SU-DHL-6 (cell line): ENCODE data around the gene PTRHD1.

Source experiments
- H2AFZ ChIP-seq: fragments of 200-600 bp; sonication (generic); 2 replicates; pipeline ENCODE4 v1.6.1; 2014; ENCODE audit warnings: low read depth, mild to moderate bottlenecking, moderate library complexity, mixed read lengths, antibody characterized with exemption, low read length; ENCODE audit not compliant: severe bottlenecking
- H3F3A ChIP-seq: fragments of 200-600 bp; shearing (Covaris generic); 2 replicates; pipeline ENCODE4 v1.6.0; 2016; ENCODE audit warnings: antibody characterized with exemption, mild to moderate bottlenecking; ENCODE audit not compliant: insufficient read depth
- H3K27ac ChIP-seq: fragments of 200-600 bp; sonication (generic); 2 replicates; pipeline ENCODE4 v1.5.1; 2016; ENCODE audit warnings: low read depth, mild to moderate bottlenecking, low read length, moderate library complexity, mixed read lengths
- H3K27me3 ChIP-seq: fragments of 200-600 bp; sonication (generic), shearing (Covaris generic); 2 replicates; pipeline ENCODE4 v1.6.0; 2014; ENCODE audit warnings: mild to moderate bottlenecking, low read length
- H3K36me3 ChIP-seq: fragments of 200-600 bp; sonication (generic); 2 replicates; pipeline ENCODE4 v1.6.1; 2014; ENCODE audit warnings: mild to moderate bottlenecking, low read length, mixed read lengths
- H3K4me2 ChIP-seq: fragments of 300-600, 200-600 bp; shearing (Covaris generic), sonication (generic); 2 replicates; pipeline ENCODE4 v1.6.0; 2014; ENCODE audit warnings: low read length, low read depth, mild to moderate bottlenecking; ENCODE audit not compliant: poor library complexity, severe bottlenecking
- H3K4me3 ChIP-seq: fragments of 200-600 bp; sonication (generic); 2 replicates; pipeline ENCODE4 v1.5.1; 2014; ENCODE audit warnings: antibody characterized with exemption, low read length, mild to moderate bottlenecking, mixed read lengths; ENCODE audit not compliant: insufficient read depth, poor library complexity, severe bottlenecking
- H3K79me2 ChIP-seq: fragments of 200-600 bp; sonication (generic); 2 replicates; pipeline ENCODE4 v1.6.1; 2014; ENCODE audit warnings: mild to moderate bottlenecking, low read length, moderate library complexity; ENCODE audit not compliant: insufficient read depth
- H3K9ac ChIP-seq: fragments of 200-600 bp; sonication (generic); 2 replicates; pipeline ENCODE4 v1.7.0; 2014; ENCODE audit warnings: mild to moderate bottlenecking, low read length
- H3K9me2 ChIP-seq: fragments of 200-600 bp; sonication (generic); replicated peaks from 2 replicates; pipeline ENCODE4 v1.6.1; 2014; ENCODE audit warnings: low read length; ENCODE audit not compliant: insufficient read depth
- H3K9me3 ChIP-seq: fragments of 200-600 bp; sonication (generic); 2 replicates; pipeline ENCODE4 v1.6.1; 2014; ENCODE audit warnings: low read length, mixed read lengths; ENCODE audit not compliant: insufficient read depth
- H4K20me1 ChIP-seq: fragments of 200-600 bp; sonication (generic); 2 replicates; pipeline ENCODE4 v1.6.1; 2014; ENCODE audit warnings: low read depth, mild to moderate bottlenecking, antibody characterized with exemption, low read length, moderate library complexity, mixed read lengths
- CTCF ChIP-seq: fragments of 200-600 bp; sonication (generic); IDR thresholded peaks from one replicate; pipeline ENCODE4 v1.5.1; 2017; ENCODE audit warnings: antibody characterized with exemption, mild to moderate bottlenecking, low read length, moderate library complexity; ENCODE audit not compliant: insufficient read depth, poor library complexity, severe bottlenecking
- EZH2phosphoT487 ChIP-seq: fragments of 200-600 bp; sonication (generic), shearing (Covaris generic); conservative IDR thresholded peaks from 2 replicates; pipeline ENCODE4 v1.6.1; 2018; ENCODE audit warnings: mild to moderate bottlenecking, antibody characterized with exemption, low read length, moderate library complexity, mixed read lengths

Gene PTRHD1

GRCh38 chr2:24840164-24840869 is 47.1 kb upstream of the PTRHD1 start:
- no peak overlapping the region for H3K4me2 ChIP-seq
- H3K4me3 ChIP-seq = no peak overlapping the region
- H3K9me3 ChIP-seq = no peaks in the 10 kb centered on the region
- H3K27ac ChIP-seq = no peak overlapping the region
- TF ChIP-seq CTCF (no peak), EZH2phosphoT487 (no peak)
- H4K20me1 ChIP-seq = no peaks in the 10 kb centered on the region
- H3K79me2 ChIP-seq = no peaks in the 10 kb centered on the region
- no peaks in the 10 kb centered on the region for H3K9me2 ChIP-seq
- H3F3A ChIP-seq = no peaks in the 10 kb centered on the region
- no peaks in the 10 kb centered on the region for H3K36me3 ChIP-seq
- H2AFZ ChIP-seq = no peak overlapping the region
- no peak overlapping the region for H3K9ac ChIP-seq
- H3K27me3 ChIP-seq = no peaks in the 10 kb centered on the region

- Histone ChIP-seq H3K27me3 (no peaks in the 10 kb centered on the region), H3K9me3 (no peaks in the 10 kb centered on the region), H4K20me1 (no peaks in the 10 kb centered on the region), H3K27ac (no peak overlapping the region), H3K9ac (no peak overlapping the region), H3F3A (no peaks in the 10 kb centered on the region), H3K4me3 (no peak overlapping the region), H3K4me2 (no peak overlapping the region), H3K79me2 (no peaks in the 10 kb centered on the region), H2AFZ (no peak overlapping the region), H3K9me2 (no peaks in the 10 kb centered on the region), H3K36me3 (no peaks in the 10 kb centered on the region)
- TF ChIP-seq EZH2phosphoT487 (no peak), CTCF (no peak)
These were observed 46.5 kb upstream of the PTRHD1 start for GRCh38 chr2:24839729-24840128.

- no peaks in the 10 kb centered on the region for H4K20me1 ChIP-seq
- no peak overlapping the region for H3K9ac ChIP-seq
- H3K9me3 ChIP-seq = no peaks in the 10 kb centered on the region
- H3K9me2 ChIP-seq = no peaks in the 10 kb centered on the region
- no peak overlapping the region for H3K4me3 ChIP-seq
- H2AFZ ChIP-seq = no peak overlapping the region
- no peak overlapping the region for H3K27ac ChIP-seq
- TF ChIP-seq CTCF (no peak), EZH2phosphoT487 (no peak)
- no peak overlapping the region for H3K4me2 ChIP-seq
- no peaks in the 10 kb centered on the region for H3K36me3 ChIP-seq
- H3F3A ChIP-seq = no peaks in the 10 kb centered on the region
- H3K27me3 ChIP-seq = no peaks in the 10 kb centered on the region
- H3K79me2 ChIP-seq = no peaks in the 10 kb centered on the region
These were observed 45.4 kb upstream of the PTRHD1 start for GRCh38 chr2:24838541-24838940.
